Cardiac fibroblast (primary cell): ENCODE results near the gene PTPRN2.
"Not testable (repeated sequence)": the region's sequence is repeated elsewhere in the genome, so short reads cannot be mapped to it uniquely, and the experiment has no call there.

Source experiments
- DNase-seq, 2 donors: peaks; one replicate each; pipeline versions ENCODE4 v3.0.0 to v3.0.0-alpha.2; 2010; ENCODE audit warnings: low read depth in 2 of 2
- H3K4me3 ChIP-seq, 2 donors: replicated peaks in 1 of 2; 1 replicate in 1 of 2; 2 replicates in 1 of 2; pipeline ENCODE4 v1.5.1; 2011; ENCODE audit warnings: low read depth in 2 of 2, low read length in 2 of 2, mild to moderate bottlenecking in 2 of 2, moderate library complexity in 1 of 2
- CTCF ChIP-seq: IDR thresholded peaks from one replicate; pipeline ENCODE4 v1.5.1; 2011; ENCODE audit warnings: low read depth, mild to moderate bottlenecking, low read length, inconsistent platforms

PTPRN2 gene

DNA sequence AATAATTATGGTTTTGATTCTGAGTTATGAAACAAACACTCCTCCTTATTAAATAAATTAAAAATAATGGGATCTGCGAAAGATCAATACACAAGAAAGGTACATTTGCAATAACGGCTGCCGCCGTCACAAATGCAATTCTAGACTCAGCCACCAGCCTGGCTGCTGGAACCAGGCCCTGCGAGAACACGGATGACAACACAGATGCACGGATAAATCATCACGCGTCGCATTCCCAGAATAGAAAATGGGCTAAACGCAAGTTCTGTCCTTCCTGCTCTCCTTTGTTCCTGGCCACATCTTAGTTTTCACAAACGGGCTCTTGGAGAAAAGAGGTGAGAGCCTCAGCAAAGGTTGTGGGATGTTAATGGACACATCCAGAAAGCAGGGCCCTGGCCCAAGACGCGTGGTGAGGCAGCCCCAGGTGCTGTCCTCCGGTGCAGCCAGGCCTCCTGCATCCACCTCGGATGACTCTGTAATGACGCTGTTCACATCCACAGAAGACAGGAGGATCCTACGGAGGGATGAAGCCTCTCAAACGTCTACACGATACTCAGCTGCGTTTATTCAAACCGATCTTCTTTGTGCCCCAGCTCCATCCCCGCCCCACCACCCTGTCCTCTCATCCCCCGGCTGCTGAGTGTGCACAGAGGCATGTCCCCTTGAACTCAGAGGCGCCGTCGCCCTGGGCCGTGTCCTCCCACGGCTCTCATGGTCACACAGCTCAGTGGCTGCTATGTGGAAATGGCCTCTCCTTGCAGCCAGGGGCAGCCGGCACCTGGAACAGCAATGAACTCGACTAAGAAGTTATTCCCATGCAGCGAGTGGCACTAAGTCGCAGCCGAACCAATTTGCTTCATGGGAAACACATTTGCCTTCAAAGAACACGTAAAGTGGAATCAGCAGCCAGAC, 197.9 kb downstream of the PTPRN2 start:
- DNase-seq, result no peak
- TF ChIP-seq CTCF, result no peak

DNA sequence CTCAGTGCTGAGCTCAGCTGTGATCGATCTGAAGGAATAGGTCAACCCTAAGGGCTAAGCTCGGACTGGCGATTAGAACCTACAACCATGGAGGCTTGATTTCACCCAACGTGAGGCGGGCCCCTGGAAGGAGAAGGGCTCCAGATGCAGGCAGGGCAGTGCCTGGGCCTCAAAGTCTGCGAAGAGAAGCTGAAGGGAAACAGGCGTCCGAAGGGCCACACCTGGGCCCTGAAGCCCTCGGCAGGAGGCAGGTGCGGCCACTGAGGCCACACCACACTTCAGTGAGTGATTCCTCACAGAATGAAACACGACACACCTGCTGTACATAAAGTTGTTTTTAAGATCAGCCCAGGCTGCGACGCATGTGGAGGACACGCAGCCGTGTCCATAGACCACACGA, 198.7 kb downstream of the PTPRN2 start:
- DNase-seq, result no peak

More for the DNA sequence above, 197.9 kb downstream of the PTPRN2 start:
- no peak overlapping the region for H3K4me3 ChIP-seq

GRCh38 chr7:158388072-158388471, 199.6 kb downstream of the PTPRN2 start:
- TF ChIP-seq CTCF, result no peak
- H3K4me3 ChIP-seq, result no peak overlapping the region

More for the DNA sequence above, 198.7 kb downstream of the PTPRN2 start:
- H3K4me3 ChIP-seq, result no peak overlapping the region
- TF ChIP-seq CTCF, result no peak

DNA sequence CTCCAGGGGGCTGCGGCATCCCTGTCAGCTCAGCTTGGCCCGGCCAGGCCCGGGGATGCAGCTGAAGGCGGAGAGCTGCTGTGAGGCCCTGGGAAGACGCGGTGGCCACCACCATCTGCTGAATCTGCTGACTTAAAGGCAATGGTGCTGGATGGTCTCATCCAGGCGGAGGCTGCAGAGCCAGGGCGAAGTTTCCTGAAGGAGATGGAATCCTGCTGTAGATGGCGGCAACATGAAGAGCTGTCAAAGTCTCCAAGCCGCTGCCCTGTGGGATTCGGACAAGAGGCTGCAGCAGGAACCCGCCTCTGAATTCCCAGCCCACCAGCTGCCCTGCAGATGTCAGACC, 200.1 kb downstream of the PTPRN2 start:
- H3K4me3 ChIP-seq, result no peak overlapping the region
- TF ChIP-seq CTCF, result no peak
- no peak for DNase-seq

More at GRCh38 chr7:158388072-158388471, 199.6 kb downstream of the PTPRN2 start:
- no peak for DNase-seq

DNA sequence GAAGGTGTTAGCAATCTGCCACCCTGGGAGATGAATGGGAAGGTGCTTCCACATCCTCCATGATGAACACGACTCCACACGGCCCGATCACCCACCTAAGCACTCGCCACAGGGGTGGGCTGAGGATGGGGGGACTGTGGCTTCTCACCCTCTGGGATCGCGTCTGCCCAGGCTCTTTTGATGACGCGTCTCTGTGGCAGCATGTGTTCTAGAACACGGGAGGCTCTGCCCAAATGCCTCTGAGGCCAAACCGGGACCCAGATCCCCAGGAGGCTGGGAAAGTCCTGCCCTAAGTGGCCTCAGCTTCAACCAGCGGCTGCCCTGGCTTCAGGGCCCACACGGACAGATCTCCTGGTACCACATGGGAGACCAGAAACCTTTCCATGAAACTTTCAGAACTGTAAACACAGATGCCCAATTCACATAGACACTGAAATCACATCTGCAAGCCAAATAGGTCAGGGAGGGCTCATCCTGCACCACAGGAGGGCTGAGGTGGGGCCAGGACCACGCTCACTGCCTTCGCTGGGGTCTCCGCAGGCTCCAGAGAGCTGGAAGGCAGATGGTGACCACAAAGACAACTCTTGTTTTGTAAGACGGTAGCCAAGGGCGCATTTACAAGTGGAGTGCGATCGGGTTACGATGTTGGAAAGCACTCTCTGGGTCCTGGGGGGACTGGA, 200.6 kb downstream of the PTPRN2 start:
- no peak for TF ChIP-seq CTCF
- H3K4me3 ChIP-seq, result no peak overlapping the region
- no peak for DNase-seq

DNA sequence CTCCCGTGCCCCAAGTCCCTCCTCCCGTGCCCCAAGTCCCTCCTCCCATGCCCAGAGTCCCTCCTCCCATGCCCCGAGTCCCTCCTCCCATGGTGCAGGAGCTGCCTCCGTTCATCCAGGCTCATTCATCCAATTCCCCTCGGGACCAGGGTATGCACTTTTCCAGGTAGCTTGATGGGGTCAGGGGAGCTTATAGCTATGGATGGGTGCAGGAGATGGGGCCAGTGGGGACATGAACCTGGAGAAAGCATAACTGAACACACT, 201.3 kb downstream of the PTPRN2 start:
- TF ChIP-seq CTCF, result no peak
- no peak overlapping the region for H3K4me3 ChIP-seq
- DNase-seq, result no peak

- H3K4me3 ChIP-seq, DNase-seq: not testable (repeated sequence)
Measured at GRCh38 chr7:158385496-158386354, 201.9 kb downstream of the PTPRN2 start.
